ENCODE data around the gene SLC7A5.

DNA sequence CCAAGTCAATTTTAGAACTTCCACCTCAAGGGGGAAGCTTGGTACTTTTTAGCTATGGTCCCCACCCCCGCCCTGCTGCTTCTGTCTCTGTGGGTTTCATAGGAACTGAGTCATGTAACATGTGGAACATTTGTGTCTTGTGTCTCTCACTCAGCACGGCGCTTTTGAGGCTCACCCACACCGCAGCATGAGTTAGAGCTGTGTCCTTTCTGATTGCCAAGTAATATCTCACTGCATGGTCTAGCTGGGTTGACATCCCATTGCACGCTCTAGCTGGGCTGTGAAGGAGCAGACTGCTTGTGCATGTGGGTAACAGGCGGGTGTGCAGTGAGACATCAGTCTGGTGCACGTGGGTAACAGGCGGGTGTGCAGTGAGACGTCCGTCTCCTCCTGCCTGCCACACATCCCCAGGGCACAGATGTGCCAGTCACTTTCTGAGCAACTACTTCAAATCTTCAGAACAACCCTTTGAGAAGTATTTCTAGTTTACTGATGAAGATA, 26.4 kb upstream of the SLC7A5 start:
- TF ChIP-seq, protein P1, sequence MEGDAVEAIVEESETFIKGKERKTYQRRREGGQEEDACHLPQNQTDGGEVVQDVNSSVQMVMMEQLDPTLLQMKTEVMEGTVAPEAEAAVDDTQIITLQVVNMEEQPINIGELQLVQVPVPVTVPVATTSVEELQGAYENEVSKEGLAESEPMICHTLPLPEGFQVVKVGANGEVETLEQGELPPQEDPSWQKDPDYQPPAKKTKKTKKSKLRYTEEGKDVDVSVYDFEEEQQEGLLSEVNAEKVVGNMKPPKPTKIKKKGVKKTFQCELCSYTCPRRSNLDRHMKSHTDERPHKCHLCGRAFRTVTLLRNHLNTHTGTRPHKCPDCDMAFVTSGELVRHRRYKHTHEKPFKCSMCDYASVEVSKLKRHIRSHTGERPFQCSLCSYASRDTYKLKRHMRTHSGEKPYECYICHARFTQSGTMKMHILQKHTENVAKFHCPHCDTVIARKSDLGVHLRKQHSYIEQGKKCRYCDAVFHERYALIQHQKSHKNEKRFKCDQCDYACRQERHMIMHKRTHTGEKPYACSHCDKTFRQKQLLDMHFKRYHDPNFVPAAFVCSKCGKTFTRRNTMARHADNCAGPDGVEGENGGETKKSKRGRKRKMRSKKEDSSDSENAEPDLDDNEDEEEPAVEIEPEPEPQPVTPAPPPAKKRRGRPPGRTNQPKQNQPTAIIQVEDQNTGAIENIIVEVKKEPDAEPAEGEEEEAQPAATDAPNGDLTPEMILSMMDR (IDR thresholded peaks at IDR 0.05), result no peak
- TF ChIP-seq POLR2A (IDR thresholded peaks at IDR 0.05) (no peak), POLR2AphosphoS5 (IDR thresholded peaks at IDR 0.05) (no peak)
